Measurements from ENCODE around the gene LMTK3. TPM values are rescaled to one million over a fixed set of nuclear protein-coding genes. Genes with fewer than 3 reads are reported as not detected.

Gene LMTK3
- total RNA-seq, 1 experiment from 2014 or later = 3.0 TPM

DNA sequence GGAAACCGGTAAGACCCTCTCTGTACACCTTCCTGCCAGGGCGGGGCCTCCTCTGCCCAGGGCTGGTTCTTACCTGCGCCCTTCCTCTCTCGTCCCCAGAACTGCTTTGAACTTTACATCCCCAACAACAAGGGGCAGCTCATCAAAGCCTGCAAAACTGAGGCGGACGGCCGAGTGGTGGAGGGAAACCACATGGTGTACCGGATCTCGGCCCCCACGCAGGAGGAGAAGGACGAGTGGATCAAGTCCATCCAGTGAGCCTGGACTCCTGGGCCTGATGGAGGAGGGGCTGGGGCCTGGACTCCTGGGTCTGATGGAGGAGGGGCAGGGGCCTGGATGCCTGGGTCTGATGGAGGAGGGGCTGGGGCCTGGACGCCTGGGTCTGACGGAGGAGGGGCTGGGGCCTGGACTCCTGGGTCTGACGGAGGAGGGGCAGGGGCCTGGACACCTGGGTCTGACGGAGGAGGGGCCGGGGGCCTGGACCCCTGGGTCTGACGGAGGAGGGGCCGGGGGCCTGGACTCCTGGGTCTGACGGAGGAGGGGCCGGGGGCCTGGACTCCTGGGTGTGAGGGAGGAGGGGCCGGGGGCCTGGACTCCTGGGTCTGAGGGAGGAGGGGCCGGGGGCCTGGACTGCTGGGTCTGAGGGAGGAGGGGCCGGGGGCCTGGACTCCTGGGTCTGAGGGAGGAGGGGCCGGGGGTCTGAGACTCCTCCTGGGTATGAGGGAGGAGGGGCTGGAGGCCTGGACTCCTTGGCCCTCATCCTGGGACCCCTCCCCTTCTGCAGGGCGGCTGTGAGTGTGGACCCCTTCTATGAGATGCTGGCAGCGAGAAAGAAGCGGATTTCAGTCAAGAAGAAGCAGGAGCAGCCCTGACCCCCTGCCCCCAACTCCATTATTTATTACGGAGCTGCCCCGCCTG lies 33.0 kb downstream of the LMTK3 start:
- no peak for DNase-seq
- Histone ChIP-seq H3K27me3 (ENCODE audit: control insufficient read depth, insufficient read depth, low read length) (no peaks in the 10 kb centered on the region), H3K4me3 (ENCODE audit: insufficient read depth, low read depth, low read length) (no peak overlapping the region), H3K36me3 (replicated peaks; ENCODE audit: control insufficient read depth, insufficient read depth, low read length) (peaks cover 37% of the 10 kb centered on the region)

DNA sequence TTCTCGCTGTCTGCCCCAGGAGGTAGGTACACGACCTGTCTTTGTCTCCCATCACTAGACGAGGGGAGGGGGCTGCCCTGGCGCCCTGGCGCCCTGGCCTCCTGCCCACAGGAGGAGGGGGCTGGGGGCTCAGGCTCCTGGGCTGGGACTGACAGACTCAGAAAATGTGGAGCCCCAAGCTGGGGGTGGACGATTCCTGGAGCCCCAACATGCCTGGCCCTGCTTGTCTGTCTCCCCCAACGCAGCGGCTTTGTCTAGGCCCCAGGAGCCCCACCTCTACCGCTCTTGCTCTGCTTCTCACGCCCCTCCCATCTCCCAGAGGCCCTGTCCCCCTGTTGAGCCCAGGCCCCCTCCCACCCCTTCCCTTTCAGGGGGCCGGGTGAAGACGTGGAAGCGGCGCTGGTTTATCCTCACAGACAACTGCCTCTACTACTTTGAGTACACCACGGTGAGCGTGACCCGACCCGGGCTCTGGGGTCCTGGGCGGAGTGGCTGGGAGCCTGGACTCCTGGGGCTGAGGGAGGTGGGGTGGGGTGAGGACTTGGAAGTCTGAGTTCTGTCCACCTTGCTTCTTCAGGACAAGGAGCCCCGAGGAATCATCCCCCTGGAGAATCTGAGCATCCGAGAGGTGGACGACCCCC lies 33.8 kb downstream of the LMTK3 start:
- Histone ChIP-seq H3K4me3 (ENCODE audit: insufficient read depth, low read depth, low read length) (no peak overlapping the region), H3K27me3 (ENCODE audit: control insufficient read depth, insufficient read depth, low read length) (no peaks in the 10 kb centered on the region), H3K36me3 (replicated peaks; ENCODE audit: control insufficient read depth, insufficient read depth, low read length) (peaks cover 44% of the 10 kb centered on the region)
- DNase-seq = no peak

DNA sequence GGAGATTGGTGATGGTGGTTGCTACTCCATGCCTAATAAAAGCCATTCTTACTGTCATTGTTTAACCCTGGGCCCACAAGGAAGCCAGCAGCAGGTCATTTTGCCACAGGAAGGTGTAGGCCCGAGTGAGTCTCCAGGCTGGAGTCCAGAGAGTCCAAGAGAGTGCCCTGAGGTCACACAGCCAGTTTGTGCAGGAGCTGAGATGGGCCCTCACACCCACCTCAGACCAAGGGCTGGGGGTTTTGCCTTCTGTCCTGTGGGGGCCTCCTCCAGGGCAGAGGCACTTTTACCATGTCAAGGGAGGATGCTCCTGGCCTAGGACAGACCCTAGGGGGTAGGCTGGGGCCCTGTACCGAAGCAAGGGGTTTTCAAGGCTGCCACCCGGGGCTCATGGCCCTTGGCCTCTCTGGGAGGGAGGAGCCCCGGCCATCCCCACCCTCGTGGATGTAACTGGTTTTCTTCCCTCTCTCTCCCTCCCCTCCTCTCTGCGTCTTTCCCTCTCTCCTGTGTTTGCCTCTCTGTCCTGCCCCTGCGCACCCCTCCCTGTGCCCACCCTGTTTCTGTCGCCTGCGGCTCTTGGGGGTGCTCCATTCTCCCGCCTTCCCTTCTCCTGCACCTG lies 34.5 kb downstream of the LMTK3 start:
- Histone ChIP-seq H3K4me3 (ENCODE audit: insufficient read depth, low read depth, low read length) (no peak overlapping the region), H3K27me3 (ENCODE audit: control insufficient read depth, insufficient read depth, low read length) (no peaks in the 10 kb centered on the region), H3K36me3 (replicated peaks; ENCODE audit: control insufficient read depth, insufficient read depth, low read length) (peaks cover 49% of the 10 kb centered on the region)
- DNase-seq = no peak

DNA sequence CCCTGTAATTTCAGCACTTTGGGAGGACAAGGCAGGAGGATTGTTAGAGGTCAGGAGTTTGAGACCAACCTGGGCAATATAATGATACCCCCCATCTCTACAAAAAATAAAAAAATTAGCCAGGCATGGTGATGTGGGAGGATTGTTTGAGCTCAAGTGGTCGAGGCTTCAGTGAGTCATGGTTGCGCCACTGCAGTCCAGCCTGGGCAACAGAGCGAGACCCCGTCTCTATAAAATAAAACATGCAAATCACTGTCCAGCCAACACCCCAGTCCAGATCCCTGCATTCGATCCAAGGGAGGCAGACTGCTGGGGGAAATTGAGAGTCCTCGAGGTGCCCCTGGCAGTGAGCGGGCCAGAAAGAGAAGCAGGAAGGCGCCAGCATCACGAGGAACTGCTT lies 35.5 kb downstream of the LMTK3 start:
- Histone ChIP-seq H3K4me3 (ENCODE audit: insufficient read depth, low read depth, low read length) (no peak overlapping the region), H3K36me3 (replicated peaks; ENCODE audit: control insufficient read depth, insufficient read depth, low read length) (peaks cover 57% of the 10 kb centered on the region)

DNA sequence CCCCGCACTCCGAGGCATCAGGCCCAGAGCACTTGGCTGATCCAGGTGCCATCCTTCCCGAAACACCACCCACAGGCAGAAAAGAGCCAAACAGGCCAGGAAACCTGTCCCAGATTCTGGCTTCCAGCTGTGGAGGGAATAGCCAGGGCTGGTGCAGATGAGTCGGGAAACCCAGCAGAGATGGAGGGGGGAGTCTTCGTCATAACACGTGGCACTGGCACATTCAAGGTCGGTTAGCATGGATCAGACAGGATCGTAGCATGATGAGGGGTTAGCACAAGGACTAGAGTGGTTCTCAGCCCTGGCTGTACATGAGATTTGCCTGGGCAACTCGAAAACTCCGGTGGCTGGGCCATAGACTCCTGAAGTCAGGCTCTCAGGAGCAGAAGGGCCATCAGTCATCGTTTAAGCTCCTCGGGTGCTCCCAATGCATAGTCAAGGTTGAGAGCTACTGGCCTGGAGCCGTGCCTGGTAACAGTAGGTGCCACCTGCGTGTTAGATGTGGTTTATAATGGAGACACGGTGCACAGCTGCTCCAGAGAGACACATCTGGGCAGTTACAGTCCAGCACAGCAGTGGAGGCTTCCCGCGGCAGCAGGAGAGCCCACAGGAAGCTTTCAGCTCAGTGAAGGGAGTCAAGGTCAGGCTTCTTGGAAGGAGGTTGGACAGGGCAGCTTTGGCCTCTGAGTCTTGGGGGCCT lies 36.1 kb downstream of the LMTK3 start:
- Histone ChIP-seq H3K36me3 (replicated peaks; ENCODE audit: control insufficient read depth, insufficient read depth, low read length) (peaks cover 62% of the 10 kb centered on the region), H3K27me3 (ENCODE audit: control insufficient read depth, insufficient read depth, low read length) (no peaks in the 10 kb centered on the region), H3K4me3 (ENCODE audit: insufficient read depth, low read depth, low read length) (no peak overlapping the region)
- no peak for DNase-seq

More for the DNA sequence above, 35.5 kb downstream of the LMTK3 start:
- DNase-seq = no peak
- H3K27me3 ChIP-seq (ENCODE audit: control insufficient read depth, insufficient read depth, low read length) = no peaks in the 10 kb centered on the region

DNA sequence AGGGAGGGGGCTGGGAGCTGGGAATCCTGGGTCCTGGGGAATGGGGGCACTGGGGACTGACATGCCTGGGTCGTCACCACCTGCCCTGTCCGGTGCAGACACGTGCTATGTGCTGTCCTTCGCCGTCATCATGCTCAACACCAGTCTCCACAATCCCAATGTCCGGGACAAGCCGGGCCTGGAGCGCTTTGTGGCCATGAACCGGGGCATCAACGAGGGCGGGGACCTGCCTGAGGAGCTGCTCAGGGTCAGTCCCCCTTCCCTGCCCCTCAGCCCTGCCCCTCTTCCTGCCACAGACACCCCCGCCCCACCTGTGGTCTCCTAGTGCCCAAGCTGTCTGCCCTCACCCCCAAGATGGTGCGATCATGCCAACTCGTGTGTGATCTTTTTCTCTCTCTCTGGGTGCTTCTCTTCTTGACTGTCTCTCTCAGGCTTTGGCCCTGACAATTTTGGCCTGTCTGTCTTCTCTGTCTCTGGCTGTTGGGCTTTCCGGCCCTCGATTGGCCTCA lies 37.5 kb downstream of the LMTK3 start:
- peaks cover 61% of the 10 kb centered on the region for H3K36me3 ChIP-seq (replicated peaks; ENCODE audit: control insufficient read depth, insufficient read depth, low read length)
- H3K27me3 ChIP-seq (ENCODE audit: control insufficient read depth, insufficient read depth, low read length) = no peaks in the 10 kb centered on the region
- DNase-seq = no peak
- no peak overlapping the region for H3K4me3 ChIP-seq (ENCODE audit: insufficient read depth, low read depth, low read length)

DNA sequence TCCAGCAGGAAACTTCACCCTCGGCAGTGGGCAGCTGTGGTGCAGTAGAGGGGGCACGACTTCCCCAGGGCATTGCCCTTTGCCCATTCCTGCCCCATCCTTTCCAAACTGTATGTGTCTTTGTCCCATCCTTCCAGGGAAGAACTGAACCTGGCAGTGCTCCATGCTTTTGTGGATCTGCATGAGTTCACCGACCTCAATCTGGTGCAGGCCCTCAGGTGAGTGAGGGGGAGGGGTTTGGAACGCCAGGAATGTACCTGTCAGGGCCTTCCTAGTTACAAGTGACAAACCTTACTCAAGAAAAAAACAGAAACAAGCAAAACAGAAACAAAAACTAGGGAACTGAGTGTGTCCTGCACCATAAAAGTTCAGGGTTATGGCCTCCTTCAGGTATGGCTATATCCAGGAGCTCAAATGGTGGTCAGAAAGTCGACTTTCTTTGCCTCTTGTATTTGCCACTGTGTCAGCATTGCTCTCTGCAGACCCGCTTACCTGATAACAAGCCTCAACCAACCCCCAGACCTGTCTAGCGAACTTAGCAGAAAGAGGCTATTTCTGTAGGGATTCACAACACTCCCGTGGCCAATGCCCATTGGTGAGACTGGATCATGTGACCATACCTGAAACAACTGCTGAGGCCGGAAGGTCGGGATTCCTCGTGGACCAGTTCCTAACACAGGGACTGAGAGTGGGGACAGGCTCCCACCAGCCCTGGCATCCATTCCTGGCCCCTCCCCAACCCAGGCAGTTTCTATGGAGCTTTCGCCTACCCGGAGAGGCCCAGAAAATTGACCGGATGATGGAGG lies 38.3 kb downstream of the LMTK3 start:
- no peak for DNase-seq
- Histone ChIP-seq H3K36me3 (replicated peaks; ENCODE audit: control insufficient read depth, insufficient read depth, low read length) (peaks cover 61% of the 10 kb centered on the region), H3K4me3 (ENCODE audit: insufficient read depth, low read depth, low read length) (no peak overlapping the region), H3K27me3 (ENCODE audit: control insufficient read depth, insufficient read depth, low read length) (no peaks in the 10 kb centered on the region)

DNA sequence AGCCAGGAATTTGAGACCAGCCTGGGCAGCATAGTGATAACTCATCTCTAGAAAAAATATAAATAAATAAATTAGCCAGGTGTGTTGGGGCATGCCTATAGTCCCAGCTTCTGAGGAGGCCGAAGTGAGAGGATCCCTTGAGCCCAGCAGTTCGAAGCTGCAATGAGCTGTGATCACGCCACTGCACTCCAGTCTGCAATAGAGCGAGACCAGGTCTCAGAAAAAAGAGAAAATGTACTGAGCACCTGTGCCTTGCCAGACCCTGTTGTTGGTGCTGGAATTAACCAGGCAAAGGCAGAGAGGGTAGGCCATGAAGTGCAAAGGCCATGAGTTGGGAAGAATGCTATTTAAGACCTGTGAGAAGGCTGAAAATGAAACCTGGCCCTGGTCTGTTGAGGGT lies 39.8 kb downstream of the LMTK3 start:
- peaks cover 55% of the 10 kb centered on the region for H3K36me3 ChIP-seq (replicated peaks; ENCODE audit: control insufficient read depth, insufficient read depth, low read length)
- no peaks in the 10 kb centered on the region for H3K27me3 ChIP-seq (ENCODE audit: control insufficient read depth, insufficient read depth, low read length)
- no peak for DNase-seq
- H3K4me3 ChIP-seq (ENCODE audit: insufficient read depth, low read depth, low read length) = no peak overlapping the region

DNA sequence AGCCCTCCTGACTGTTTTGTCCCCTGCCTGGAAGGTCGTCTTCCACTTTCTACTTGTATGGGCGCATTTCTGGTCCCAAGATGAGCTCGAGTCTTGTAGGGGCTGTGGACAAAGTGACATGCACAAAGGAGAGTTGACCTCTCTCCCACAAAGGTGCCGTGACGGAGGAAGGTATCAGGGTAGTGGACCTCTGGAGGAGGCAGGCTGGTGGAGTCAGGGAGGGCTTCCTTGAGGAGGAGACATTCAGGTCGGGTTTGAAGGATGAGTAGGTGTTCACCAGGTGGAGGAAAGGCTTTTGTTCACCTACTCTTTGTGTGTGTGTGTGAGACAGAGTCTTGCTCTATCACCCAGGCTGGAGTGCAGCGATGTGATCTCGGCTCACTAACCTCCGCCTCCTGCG lies 40.8 kb downstream of the LMTK3 start:
- H3K36me3 ChIP-seq (replicated peaks; ENCODE audit: control insufficient read depth, insufficient read depth, low read length) = peaks cover 49% of the 10 kb centered on the region
- H3K4me3 ChIP-seq (ENCODE audit: insufficient read depth, low read depth, low read length) = no peak overlapping the region
- no peak for DNase-seq
- H3K27me3 ChIP-seq (ENCODE audit: control insufficient read depth, insufficient read depth, low read length) = no peaks in the 10 kb centered on the region

DNA sequence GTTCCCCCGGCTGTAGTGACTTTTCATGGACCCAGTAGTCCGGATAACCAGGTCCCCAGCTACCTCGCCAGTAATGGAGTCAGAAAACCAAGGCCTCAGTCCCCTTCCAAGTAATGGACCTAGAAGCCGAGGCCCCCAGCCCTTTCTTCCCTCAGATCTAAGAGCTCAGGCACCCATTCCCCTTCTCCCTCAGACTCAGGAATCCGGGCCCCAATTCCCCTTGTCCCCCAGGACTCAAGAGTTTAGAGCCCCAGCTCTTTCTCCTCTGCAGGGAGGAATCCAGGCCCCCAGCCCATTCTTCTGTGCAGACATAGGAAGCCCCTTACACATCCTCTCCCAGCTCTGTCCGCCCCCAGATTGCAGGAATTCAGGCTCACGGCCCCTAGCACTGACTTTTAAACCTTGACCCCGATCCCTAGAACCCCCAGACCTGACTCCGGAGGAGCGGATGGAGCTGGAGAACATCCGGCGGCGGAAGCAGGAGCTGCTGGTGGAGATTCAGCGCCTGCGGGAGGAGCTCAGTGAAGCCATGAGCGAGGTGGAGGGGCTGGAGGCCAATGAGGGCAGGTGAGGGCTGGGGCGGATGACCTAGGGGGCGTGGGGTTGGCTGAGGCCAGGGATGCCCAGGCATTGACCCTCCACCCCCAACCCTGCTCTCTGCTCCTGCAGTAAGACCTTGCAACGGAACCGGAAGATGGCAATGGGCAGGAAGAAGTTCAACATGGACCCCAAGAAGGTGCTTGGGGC lies 41.5 kb downstream of the LMTK3 start:
- peaks cover 42% of the 10 kb centered on the region for H3K36me3 ChIP-seq (replicated peaks; ENCODE audit: control insufficient read depth, insufficient read depth, low read length)
- H3K4me3 ChIP-seq (ENCODE audit: insufficient read depth, low read depth, low read length) = peak overlapping the region; percentile 98
- DNase-seq = no peak

DNA sequence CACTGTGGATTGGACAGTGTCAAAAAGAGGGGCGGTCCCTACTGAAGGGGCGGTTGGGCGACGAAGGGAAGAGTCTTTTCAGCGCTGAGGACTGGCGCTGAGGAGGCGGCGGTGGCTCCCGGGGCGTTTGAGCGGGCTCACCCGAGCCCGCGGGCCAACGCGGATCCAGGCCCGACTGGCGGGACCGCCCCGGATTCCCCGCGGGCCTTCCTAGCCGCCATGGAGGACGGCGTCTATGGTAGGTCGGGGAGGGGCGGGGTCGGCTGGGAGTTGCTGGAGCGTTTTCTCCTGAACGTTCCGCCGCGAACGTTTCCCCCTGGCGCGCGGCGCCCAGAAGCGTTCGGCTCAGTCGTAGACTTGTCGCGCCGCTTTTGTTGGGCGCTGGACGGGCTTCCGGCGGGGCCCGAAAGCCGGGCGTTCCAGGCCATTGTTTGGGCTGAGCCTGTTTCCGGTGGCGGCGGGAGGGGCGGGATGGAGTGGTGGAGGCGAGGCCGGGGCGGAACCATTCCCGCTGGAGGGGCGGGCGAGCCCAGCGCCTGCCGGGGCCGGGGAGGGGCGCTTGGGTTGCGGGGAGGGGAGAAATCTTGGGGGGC lies 42.2 kb downstream of the LMTK3 start, which contains the start of gene CYTH2:
CYTH2 (plus strand) TSS at position 81 of the 593 bp plus-strand sequence; CDS start at position 220, 139 bp downstream.
- H3K36me3 ChIP-seq (replicated peaks; ENCODE audit: control insufficient read depth, insufficient read depth, low read length) = peaks cover 35% of the 10 kb centered on the region

More for the DNA sequence above, 41.5 kb downstream of the LMTK3 start:
- no peaks in the 10 kb centered on the region for H3K27me3 ChIP-seq (ENCODE audit: control insufficient read depth, insufficient read depth, low read length)

DNA sequence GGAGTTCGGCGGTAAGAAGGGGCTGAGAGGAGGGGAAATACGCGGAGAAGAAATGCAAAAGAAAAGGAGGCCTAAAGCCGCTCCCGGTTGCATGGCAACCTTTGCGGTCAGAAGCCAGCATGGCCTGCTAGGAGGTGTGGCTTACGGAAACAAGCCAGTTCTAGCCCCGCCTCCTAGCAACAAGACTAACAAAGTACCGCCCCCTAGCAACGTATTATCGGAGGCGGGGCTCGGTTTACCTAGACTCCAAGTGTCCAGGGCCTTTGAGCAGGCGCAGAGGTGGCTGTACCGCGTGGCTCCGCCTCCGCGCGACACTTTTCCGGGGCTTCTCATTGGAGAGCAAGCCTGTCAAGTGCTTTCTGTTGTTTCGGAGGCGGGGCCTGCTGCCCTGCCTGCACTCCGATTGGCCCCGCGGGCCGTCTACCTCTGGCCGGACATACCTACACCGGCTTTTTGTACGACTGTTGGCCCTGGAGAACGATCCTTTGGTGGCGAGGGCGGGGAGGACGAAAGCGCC lies 42.8 kb downstream of the LMTK3 start:
- H3K4me3 ChIP-seq (ENCODE audit: insufficient read depth, low read depth, low read length) = peak overlapping the region; percentile 98

More for the DNA sequence above, 42.2 kb downstream of the LMTK3 start, which contains the start of gene CYTH2:
- peak; percentile 94 for DNase-seq
- no peaks in the 10 kb centered on the region for H3K27me3 ChIP-seq (ENCODE audit: control insufficient read depth, insufficient read depth, low read length)
- peak within 1 kb of the TSS; percentile 98 for H3K4me3 ChIP-seq (ENCODE audit: insufficient read depth, low read depth, low read length)

More for the DNA sequence above, 42.8 kb downstream of the LMTK3 start:
- Histone ChIP-seq H3K36me3 (replicated peaks; ENCODE audit: control insufficient read depth, insufficient read depth, low read length) (peaks cover 31% of the 10 kb centered on the region), H3K27me3 (ENCODE audit: control insufficient read depth, insufficient read depth, low read length) (no peaks in the 10 kb centered on the region)
- peak; percentile 98 for DNase-seq
